HepG2 (cell line): Measurements from ENCODE around the gene ZBTB45. TPM values are rescaled to one million over a fixed set of nuclear protein-coding genes. Genes with fewer than 3 reads are reported as not detected.

ENCODE experiments used
- ATF7 ChIP-seq, 2 experiments: fragments of 450-650 bp in 1 of 2; sonication (generic) in 1 of 2; formaldehyde crosslinking in 1 of 2; IDR thresholded peaks; 2 replicates each; pipeline versions ENCODE4 v1.4.0 to v1.6.1; 2016 to 2020; ENCODE audit warnings: antibody characterized with exemption in 1 of 2, mild to moderate bottlenecking in 1 of 2, missing genetic modification reagents in 1 of 2
- BHLHE40 ChIP-seq: IDR thresholded peaks from 2 replicates; pipeline ENCODE4 v1.6.1; 2011; ENCODE audit warnings: low read length, improper control_type of control experiment
- BORCS8-MEF2B ChIP-seq: sonication (generic); formaldehyde crosslinking; IDR thresholded peaks from 2 replicates; pipeline ENCODE4 v1.8.0; 2022; ENCODE audit warnings: mild to moderate bottlenecking, missing genetic modification reagents
- CHCHD3 ChIP-seq: sonication (generic); formaldehyde crosslinking; IDR thresholded peaks from 2 replicates; pipeline ENCODE4 v1.8.0; 2022; ENCODE audit warnings: mild to moderate bottlenecking, missing genetic modification reagents, moderate library complexity
- CHD2 ChIP-seq: IDR thresholded peaks from 2 replicates; pipeline ENCODE4 v1.6.1; 2011; ENCODE audit warnings: low read depth, low read length, improper control_type of control experiment
- EED ChIP-seq: sonication (generic); formaldehyde crosslinking; IDR thresholded peaks from 2 replicates; pipeline ENCODE4 v1.5.0; 2020; ENCODE audit warnings: mild to moderate bottlenecking, missing genetic modification reagents
- FOXM1 ChIP-seq: sonication (generic); formaldehyde crosslinking; IDR thresholded peaks from 2 replicates; pipeline ENCODE4 v1.5.0; 2020; ENCODE audit warnings: missing genetic modification reagents
- KAT8 ChIP-seq: IDR thresholded peaks from 2 replicates; pipeline ENCODE4 v1.6.1; 2016; ENCODE audit warnings: missing genetic modification reagents, missing compliant biosample characterization
- KDM3A ChIP-seq: IDR thresholded peaks from 2 replicates; pipeline ENCODE4 v1.6.1; 2018; ENCODE audit warnings: low read depth, missing compliant biosample characterization
- MIER3 ChIP-seq: IDR thresholded peaks from 2 replicates; pipeline ENCODE4 v1.6.1; 2016; ENCODE audit warnings: missing compliant biosample characterization, borderline replicate concordance
- NFKBIZ ChIP-seq: IDR thresholded peaks from 2 replicates; pipeline ENCODE4 v1.6.1; 2018; ENCODE audit warnings: missing genetic modification reagents, missing compliant biosample characterization
- POLR2G ChIP-seq: fragments of 200-400 bp; formaldehyde crosslinking; IDR thresholded peaks from 2 replicates; pipeline ENCODE4 v1.6.1; 2018; ENCODE audit warnings: mild to moderate bottlenecking, low read depth, low read length, moderate library complexity
- SKI ChIP-seq: fragments of 450-650 bp; IDR thresholded peaks from one replicate; pipeline ENCODE4 v1.6.1; 2018; ENCODE audit warnings: mild to moderate bottlenecking; ENCODE audit not compliant: partially characterized antibody
- SUZ12 ChIP-seq: fragments of 150-350 bp; IDR thresholded peaks from 2 replicates; pipeline ENCODE4 v1.6.1; 2014; ENCODE audit warnings: low read depth, low read length
- TBX2 ChIP-seq: sonication (generic); formaldehyde crosslinking; IDR thresholded peaks from 2 replicates; pipeline ENCODE4 v1.5.0; 2020; ENCODE audit warnings: missing genetic modification reagents, mild to moderate bottlenecking, borderline replicate concordance
- YY1 ChIP-seq: IDR thresholded peaks from 2 replicates; pipeline ENCODE4 v1.6.1; 2011; ENCODE audit warnings: low read length, low read depth, moderate library complexity, mild to moderate bottlenecking; ENCODE audit not compliant: insufficient read depth, insufficient replicate concordance
- ZFP82 ChIP-seq: sonication (generic); formaldehyde crosslinking; IDR thresholded peaks from 2 replicates; pipeline ENCODE4 v1.5.1; 2020; ENCODE audit warnings: mild to moderate bottlenecking, missing genetic modification reagents, borderline replicate concordance
- ZNF598 ChIP-seq: sonication (generic); formaldehyde crosslinking; IDR thresholded peaks from 2 replicates; pipeline ENCODE4 v1.5.1; 2020; ENCODE audit warnings: mild to moderate bottlenecking, missing genetic modification reagents, borderline replicate concordance
- polyA plus RNA-seq, 8 experiments: library from polyadenylated mRNA; depleted of rRNA in 3 of 8; stranded (reverse) in 7 of 8; unstranded in 1 of 8; fragments of >200 nt; fragmentation: Illumina TruSeq in 4 of 8; extraction: Trizol in 4 of 8; gene quantifications; 2 replicates each; pipeline versions ENCODE4 v1.2.1 to v1.2.3, GENCODE V29; 2011 to 2016; ENCODE audit warnings: low read depth in 4 of 8, missing spikeins in 1 of 8, mixed read lengths in 1 of 8; ENCODE audit not compliant: insufficient read depth in 1 of 8
- total RNA-seq, 5 experiments: library from RNA; depleted of rRNA; stranded (reverse); fragments of >200 nt; fragmentation: Illumina TruSeq; extraction: Trizol; gene quantifications; 2 replicates each; pipeline ENCODE4 v1.2.3, GENCODE V29; 2016; ENCODE audit warnings: low read depth in 1 of 5
- TF ChIP-seq, protein P1 (sequence below): sonication (generic); formaldehyde crosslinking; IDR thresholded peaks from 2 replicates; pipeline ENCODE4 v1.4.0; 2020; ENCODE audit warnings: missing genetic modification reagents
- TF ChIP-seq, protein P2 (sequence below): sonication (generic); formaldehyde crosslinking; IDR thresholded peaks from 2 replicates; pipeline ENCODE4 v1.4.0; 2020; ENCODE audit warnings: mild to moderate bottlenecking, missing genetic modification reagents
- TF ChIP-seq, protein P3 (sequence below): sonication (generic); formaldehyde crosslinking; IDR thresholded peaks from 2 replicates; pipeline ENCODE4 v1.8.0; 2022; ENCODE audit warnings: mild to moderate bottlenecking, missing genetic modification reagents, borderline replicate concordance
- TF ChIP-seq, protein P4 (sequence below): sonication (generic); formaldehyde crosslinking; IDR thresholded peaks from 2 replicates; pipeline ENCODE4 v1.5.0; 2020; ENCODE audit warnings: mild to moderate bottlenecking, missing genetic modification reagents, moderate library complexity

Gene ZBTB45
- total and polyA plus RNA-seq, 2 of the 13 experiments (the other 11 are each of a cell fraction or from before 2014, with no cell fraction given) = 3.0 to 3.7 TPM

DNA sequence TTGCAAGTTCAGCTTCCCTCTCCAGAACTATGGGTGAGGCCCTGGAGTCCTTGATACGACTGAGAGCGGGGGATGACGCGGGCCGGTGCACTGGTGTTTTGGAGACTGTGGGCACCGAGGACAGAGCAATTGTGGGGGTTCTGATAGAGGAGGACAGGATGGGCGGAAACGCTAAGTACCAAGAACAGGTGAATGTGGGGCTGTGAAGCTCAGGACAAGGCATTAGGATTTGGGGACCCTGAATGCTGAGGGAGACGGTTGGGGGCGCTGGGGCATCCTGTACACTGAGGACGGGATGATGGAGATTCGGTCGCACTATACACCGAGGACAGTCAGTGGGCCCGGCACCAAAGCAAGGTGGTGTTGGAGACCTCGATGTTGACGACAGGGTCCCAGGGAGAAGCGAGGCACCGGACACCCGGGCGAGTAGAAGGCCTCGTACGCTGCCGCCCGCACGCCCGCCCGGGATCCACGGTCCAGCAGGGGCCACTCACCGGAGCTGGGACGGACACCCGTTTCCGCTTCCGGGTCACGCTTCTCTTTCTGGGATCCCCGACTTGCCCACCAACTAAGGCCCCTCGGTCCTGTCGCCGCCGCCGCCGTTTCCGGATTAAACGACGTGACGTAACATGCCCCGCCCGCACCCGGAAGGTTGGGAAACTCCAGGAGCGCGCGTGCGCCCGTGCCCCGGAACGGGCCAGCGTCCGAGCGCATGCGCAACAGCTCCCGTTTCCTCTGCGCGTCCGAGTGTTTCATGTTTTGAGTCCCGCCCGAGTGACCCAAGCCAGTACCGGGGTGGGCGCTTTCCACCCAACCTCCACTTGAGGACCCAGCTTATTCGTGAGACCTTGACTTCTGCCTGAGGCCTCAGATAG is 35.1 kb upstream of the ZBTB45 start, which contains the start of gene CHMP2A (continued):
- TF ChIP-seq CHCHD3 (CRISPR knock-in tag) (no peak), CHD2 (no peak), ATF7 (IDR thresholded peaks at IDR 0.05) (no peak), ATF7 (CRISPR knock-in tag; IDR thresholded peaks at IDR 0.05) (no peak), POLR2G (peak; percentile 87), SUZ12 (no peak), ZNF598 (CRISPR knock-in tag) (peak; percentile 77; the same call in 1 of the 2 replicates), NFKBIZ (CRISPR knock-in tag) (no peak), TBX2 (CRISPR knock-in tag) (peak; percentile 10), MIER3 (CRISPR knock-in tag) (peak; percentile 76; the same call in 1 of the 2 replicates), FOXM1 (CRISPR knock-in tag) (no peak), KDM3A (CRISPR knock-in tag) (0 out of 2 replicates have a peak, but pooled peaks have one; percentile 31), BORCS8-MEF2B (0 out of 2 replicates have a peak, but pooled peaks have one; percentile 3), EED (CRISPR knock-in tag) (0 out of 2 replicates have a peak, but pooled peaks have one; percentile 10), BHLHE40 (peak; percentile 46; the same call in 1 of the 2 replicates), YY1 (peak; percentile 63), KAT8 (CRISPR knock-in tag) (peak; percentile 78), ZFP82 (CRISPR knock-in tag) (0 out of 2 replicates have a peak, but pooled peaks have one; percentile 46), SKI (peak; percentile 23)
- TF ChIP-seq, protein P1, sequence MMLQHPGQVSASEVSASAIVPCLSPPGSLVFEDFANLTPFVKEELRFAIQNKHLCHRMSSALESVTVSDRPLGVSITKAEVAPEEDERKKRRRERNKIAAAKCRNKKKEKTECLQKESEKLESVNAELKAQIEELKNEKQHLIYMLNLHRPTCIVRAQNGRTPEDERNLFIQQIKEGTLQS (CRISPR knock-in tag) = 0 out of 2 replicates have a peak, but pooled peaks have one; percentile 18
- TF ChIP-seq, protein P2, sequence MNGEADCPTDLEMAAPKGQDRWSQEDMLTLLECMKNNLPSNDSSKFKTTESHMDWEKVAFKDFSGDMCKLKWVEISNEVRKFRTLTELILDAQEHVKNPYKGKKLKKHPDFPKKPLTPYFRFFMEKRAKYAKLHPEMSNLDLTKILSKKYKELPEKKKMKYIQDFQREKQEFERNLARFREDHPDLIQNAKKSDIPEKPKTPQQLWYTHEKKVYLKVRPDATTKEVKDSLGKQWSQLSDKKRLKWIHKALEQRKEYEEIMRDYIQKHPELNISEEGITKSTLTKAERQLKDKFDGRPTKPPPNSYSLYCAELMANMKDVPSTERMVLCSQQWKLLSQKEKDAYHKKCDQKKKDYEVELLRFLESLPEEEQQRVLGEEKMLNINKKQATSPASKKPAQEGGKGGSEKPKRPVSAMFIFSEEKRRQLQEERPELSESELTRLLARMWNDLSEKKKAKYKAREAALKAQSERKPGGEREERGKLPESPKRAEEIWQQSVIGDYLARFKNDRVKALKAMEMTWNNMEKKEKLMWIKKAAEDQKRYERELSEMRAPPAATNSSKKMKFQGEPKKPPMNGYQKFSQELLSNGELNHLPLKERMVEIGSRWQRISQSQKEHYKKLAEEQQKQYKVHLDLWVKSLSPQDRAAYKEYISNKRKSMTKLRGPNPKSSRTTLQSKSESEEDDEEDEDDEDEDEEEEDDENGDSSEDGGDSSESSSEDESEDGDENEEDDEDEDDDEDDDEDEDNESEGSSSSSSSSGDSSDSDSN (CRISPR knock-in tag) = peak; percentile 68
- TF ChIP-seq, protein P3, sequence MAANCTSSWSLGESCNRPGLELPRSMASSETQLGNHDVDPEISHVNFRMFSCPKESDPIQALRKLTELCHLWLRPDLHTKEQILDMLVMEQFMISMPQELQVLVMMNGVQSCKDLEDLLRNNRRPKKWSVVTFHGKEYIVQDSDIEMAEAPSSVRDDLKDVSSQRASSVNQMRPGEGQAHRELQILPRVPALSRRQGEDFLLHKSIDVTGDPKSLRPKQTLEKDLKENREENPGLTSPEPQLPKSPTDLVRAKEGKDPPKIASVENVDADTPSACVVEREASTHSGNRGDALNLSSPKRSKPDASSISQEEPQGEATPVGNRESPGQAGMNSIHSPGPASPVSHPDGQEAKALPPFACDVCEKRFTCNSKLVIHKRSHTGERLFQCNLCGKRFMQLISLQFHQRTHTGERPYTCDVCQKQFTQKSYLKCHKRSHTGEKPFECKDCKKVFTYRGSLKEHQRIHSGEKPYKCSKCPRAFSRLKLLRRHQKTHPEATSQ (CRISPR knock-in tag) = no peak
- TF ChIP-seq, protein P4, sequence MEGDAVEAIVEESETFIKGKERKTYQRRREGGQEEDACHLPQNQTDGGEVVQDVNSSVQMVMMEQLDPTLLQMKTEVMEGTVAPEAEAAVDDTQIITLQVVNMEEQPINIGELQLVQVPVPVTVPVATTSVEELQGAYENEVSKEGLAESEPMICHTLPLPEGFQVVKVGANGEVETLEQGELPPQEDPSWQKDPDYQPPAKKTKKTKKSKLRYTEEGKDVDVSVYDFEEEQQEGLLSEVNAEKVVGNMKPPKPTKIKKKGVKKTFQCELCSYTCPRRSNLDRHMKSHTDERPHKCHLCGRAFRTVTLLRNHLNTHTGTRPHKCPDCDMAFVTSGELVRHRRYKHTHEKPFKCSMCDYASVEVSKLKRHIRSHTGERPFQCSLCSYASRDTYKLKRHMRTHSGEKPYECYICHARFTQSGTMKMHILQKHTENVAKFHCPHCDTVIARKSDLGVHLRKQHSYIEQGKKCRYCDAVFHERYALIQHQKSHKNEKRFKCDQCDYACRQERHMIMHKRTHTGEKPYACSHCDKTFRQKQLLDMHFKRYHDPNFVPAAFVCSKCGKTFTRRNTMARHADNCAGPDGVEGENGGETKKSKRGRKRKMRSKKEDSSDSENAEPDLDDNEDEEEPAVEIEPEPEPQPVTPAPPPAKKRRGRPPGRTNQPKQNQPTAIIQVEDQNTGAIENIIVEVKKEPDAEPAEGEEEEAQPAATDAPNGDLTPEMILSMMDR = peak; percentile 12; the same call in 1 of the 2 replicates
